ENCODE measurements around the gene RAB33B.

- TF ChIP-seq EP300 (IDR thresholded peaks at IDR 0.05; ENCODE audit: borderline replicate concordance) (no peak), TCF12 (IDR thresholded peaks at IDR 0.05; ENCODE audit: low read depth) (no peak), RAD21 (IDR thresholded peaks at IDR 0.05; ENCODE audit: low read depth) (no peak), CREB1 (IDR thresholded peaks at IDR 0.05; ENCODE audit: low read depth) (no peak), TAF1 (IDR thresholded peaks at IDR 0.05; ENCODE audit: low read depth) (no peak), ZBTB7A (IDR thresholded peaks at IDR 0.05; ENCODE audit: low read depth) (no peak), FOXM1 (IDR thresholded peaks at IDR 0.05; ENCODE audit: borderline replicate concordance, low read depth) (no peak), REST (IDR thresholded peaks at IDR 0.05; ENCODE audit: low read depth) (no peak), YY1 (IDR thresholded peaks at IDR 0.05; ENCODE audit: low read depth) (no peak), CEBPB (IDR thresholded peaks at IDR 0.05) (no peak), USF1 (IDR thresholded peaks at IDR 0.05) (no peak), TEAD4 (IDR thresholded peaks at IDR 0.05) (no peak), NFIC (IDR thresholded peaks at IDR 0.05) (no peak), MAX (IDR thresholded peaks at IDR 0.05) (no peak)
Measured at GRCh38 chr4:139420652-139421051, 33.3 kb upstream of the RAB33B start.
